ENCODE results near the gene FSIP1.

Gene FSIP1

DNA sequence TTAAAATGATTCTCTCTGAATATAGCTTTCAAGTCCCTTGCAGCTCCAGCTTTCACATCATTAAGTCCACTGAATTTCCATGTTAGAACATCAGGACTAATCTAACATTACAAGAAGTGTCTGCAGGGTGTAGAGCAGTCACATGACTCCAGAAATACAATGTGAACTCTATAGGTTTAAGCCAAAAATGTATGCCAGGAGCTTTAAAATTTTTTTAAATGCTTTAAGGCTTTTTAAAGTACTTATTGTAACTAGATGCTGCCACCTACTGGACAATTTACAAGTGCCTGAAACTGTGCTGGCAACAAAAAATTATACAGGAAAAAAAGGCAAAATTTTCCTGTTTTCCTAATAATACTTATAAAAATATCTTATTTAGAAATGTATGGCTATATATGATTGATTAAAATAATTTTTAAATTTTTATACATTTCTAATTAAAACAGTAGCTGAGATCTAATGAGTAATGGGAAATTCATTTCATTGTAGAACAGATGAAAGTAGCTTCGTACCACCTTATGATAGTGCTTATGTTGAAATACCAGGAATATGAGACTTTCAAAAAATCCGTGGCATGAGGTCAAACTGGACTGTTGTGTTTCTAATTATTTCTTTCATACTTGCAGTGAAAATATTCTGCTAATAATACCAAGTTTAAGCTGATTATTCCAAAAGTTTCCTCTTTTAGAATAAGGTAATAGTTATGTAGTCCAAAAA, 25.7 kb downstream of the FSIP1 start:
- no peak for DNase-seq (ENCODE audit: low read depth)

DNA sequence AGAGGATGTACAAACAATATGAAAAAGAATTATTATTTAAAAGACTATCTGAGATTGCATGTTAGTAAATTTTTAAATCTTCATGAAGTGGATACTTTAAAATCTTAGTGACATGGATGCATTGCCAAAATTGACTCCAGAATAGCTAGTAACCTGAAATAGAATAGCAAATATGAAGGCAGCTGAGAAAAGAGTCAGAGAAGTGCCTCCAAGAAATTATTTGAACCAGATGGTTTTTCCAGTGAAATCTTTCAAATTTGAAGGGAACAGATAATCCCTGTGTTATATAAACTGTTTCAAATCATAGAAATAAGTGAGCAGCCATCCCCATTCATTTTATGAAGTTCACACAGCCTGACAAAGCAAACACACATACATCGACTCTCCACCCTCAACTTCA, 29.6 kb downstream of the FSIP1 start:
- DNase-seq (ENCODE audit: low read depth): no peak

DNA sequence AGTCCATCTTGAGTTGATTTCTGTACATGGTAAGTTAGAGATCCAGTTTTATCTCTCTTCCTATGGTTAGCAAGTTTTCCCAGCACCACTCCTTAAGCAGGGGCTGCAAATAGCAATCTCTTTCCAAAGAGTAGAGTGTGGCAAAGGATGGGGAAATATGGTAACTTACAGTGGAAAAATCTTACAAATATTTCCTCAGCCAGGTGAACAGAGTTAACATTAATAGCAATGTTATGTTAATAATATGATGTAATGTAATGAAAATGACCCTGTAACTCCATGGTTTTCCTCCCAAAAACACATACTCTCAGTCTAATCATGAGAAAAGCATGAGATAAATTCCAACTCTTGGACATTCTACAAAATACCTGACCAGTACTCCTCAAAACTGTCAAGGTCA, 30.4 kb downstream of the FSIP1 start:
- DNase-seq (ENCODE audit: low read depth): no peak

DNA sequence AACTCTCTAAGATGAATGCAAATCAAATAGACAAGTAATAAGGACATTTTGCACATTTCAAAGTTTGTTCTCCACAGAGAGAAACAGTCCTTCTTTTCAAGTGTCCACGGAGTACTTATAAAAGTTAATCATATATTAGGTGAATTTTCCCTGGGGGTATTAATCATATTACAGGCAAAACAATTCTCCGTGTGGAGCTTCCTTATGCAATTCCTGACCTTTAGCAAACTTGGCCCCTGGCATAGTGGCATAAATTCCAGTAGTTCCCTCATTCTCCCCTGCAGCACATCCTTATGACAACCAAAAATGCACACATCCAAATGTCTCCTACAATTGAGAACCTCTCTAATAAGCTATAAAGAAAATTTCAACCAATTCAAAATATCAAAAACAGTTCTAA, 34.4 kb downstream of the FSIP1 start:
- no peak for DNase-seq (ENCODE audit: low read depth)

DNA sequence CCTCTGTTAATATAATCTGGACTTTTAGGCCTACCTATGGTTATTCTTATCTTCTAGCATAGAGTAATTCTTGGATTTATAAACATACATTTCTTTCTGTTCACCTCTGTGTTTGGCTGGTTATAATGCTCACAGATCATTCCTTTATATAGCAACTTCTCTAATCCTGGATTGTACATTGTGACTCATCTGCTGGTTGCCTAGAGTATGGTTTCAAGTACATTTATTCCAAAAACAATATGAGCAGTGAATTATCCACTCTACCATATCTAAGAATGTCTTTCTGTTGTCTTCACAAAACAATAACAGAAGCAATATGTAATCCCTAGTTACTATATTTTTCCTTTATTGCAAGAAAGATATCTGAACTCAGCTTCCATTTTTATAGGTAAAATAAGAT, 35.3 kb downstream of the FSIP1 start:
- DNase-seq (ENCODE audit: low read depth): no peak

DNA sequence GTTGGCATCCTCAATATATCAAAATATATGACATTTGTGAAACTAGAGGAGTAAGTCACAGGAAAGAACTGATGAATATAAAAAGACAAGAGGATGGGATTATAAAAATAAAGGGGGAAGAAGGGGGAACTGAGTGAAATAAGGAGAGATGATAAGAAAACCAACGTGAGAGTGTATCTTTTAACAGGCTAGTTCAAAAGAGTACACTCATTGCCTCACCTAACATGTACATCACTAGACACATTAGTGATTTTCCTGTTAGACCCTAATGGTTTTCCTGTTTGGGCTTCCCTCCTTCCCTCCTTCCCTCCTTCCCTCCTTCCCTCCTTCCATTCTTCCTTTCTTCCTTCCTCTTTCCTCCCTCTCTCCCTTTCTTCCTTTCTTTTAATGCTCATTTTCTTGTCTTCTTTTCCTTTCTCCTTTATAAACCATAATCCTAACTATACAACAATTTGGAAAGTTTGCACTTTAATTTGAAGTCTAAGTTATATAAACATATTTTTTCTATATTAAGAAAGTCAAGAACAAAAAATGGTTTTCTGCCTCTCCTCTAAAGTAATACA, 35.8 kb downstream of the FSIP1 start:
- no peak for DNase-seq (ENCODE audit: low read depth)

DNA sequence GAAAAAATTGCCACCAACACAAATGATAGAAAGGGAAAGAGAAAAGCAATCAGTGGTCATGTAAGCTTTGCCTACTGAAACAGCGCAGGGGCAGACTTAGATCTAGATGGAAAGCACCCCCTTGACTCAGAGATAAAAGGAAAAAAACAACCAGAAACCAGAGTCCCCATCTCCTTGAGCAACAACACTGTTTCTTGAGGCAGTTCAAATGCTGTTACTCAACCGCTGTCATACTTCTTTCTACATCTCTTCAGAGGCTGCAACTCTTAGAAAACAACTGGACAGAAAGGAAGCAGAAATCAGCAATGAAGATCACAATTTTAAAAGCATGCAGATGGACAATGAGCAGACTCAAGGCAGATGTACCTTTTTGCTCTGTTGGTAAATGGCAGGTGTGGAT, 36.5 kb downstream of the FSIP1 start:
- no peak for DNase-seq (ENCODE audit: low read depth)

- DNase-seq (ENCODE audit: low read depth): no peak
Observed at GRCh38 chr15:39745415-39745814, 37.2 kb downstream of the FSIP1 start.

DNA sequence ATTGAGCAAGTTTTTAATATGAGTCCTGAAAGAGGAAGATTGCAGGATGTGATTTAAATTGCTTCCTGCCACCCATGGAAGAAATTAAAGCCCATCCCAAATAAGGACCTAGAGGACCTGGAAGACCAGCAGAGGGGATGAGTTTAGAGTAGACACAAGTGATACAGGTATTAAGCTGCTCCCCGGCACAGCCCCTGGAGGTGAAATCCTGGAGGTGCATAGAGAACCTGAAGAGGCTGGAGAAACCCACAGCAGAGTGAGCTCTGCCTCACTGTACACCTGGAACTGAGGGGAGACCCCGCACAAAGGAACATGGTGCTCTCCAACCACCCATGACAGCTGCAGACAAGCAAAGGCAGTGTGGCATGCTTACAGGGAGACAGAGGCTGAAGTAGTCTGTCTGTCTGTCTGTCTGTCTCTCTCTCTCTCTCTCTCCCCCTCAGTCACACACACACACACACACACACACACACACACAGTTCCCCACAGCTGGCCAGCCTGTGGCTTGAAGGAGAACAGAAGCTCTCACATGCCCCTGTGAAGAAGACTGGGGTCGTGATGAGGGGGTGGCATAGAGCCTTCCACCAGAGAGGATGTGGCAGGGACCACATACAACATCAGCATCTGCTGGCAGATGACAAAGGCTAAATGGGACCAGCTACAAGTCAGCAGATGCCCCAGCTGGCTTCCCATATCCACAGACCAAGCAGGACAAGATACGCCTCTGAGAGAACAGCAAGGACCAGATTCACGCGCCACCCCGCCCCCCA, 38.1 kb downstream of the FSIP1 start:
- no peak for DNase-seq (ENCODE audit: low read depth)

DNA sequence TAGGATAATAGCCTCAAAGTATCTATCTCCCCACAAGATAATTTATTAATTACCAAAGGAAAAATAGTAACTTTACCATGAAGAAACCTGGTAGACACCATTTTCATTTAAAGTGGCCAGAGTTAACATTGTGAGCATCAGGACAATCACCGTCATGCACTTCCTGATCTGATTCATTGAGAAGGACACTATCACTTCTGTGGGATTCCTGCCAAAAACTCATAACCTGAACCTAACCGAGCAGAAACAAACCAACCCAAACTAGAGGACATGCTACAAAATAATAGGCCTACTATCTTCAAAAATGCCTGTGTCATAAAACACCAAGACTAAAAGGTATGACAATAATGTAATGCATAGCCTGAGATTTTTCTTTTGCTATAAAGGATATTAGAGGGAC, 39.0 kb downstream of the FSIP1 start:
- no peak for DNase-seq (ENCODE audit: low read depth)

DNA sequence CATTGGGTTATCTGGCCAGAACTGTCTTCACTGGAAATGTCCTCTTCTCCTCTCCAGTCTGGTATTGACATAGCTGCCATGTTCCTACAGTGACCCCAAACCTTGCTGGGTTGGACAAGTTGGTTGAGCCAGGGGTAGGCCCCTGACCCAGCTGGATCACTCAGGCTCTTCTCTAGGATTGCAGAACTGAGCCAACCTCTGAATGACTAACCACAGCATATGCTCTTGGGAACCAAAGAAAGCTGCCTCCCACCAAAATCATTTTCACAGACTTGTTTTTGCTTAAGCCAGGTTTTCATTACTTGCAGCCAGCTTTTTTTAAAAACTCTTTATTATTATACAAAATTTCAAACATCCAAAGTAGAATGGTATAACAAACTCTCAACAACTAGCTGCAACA, 41.4 kb downstream of the FSIP1 start:
- no peak for DNase-seq (ENCODE audit: low read depth)

GRCh38 chr15:39738998-39739397, 43.6 kb downstream of the FSIP1 start:
- DNase-seq (ENCODE audit: low read depth): no peak

GRCh38 chr15:39737196-39737550, 45.5 kb downstream of the FSIP1 start:
- DNase-seq (ENCODE audit: low read depth): no peak

- DNase-seq (ENCODE audit: low read depth): no peak
Observed at GRCh38 chr15:39736412-39737195, 46.0 kb downstream of the FSIP1 start.

DNA sequence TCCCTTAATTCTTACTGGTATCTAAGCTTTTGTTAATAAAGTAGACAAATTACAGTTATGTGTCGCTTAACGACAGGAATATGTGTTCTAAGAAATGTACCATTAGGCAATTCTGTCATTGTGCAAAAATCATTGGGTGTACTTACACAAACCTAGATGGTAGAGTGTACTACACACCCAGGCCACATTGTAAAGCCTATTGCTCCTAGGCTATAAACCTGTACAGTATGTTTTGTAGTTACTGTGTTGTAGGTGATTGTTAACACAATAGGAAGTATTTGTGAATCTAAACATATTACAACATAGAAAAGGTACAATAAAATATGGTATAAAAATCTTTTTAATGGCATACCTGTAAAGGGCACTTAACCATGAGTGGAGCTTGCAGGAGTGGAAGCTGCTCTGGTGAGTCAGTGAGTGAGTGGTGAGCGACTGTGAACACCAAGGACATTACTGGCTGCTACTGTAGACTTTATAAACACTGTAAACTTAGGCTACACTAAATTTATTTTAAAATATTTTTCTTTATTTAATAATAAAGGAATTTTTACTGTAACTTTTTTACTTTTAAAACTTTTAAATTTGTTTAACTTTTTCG, 47.4 kb downstream of the FSIP1 start:
- no peak for DNase-seq (ENCODE audit: low read depth)

DNA sequence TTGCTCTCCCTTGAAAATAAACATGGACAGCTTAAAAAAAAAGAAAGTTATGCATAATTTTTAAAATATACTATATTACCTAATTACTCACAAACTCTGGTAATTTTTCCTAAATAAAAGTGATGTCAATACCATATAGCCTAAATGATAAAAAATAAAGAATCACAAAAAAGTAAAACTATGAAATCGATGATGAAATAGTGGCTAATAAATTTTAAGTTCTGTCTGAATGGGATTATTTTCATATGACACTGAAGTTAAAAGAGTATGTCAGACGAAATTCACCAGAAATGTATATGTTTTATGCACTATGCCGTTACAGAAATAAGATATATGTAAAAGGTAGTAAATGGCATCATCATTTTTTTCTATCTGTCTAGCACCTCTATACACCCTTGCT, 51.4 kb downstream of the FSIP1 start:
- no peak for DNase-seq (ENCODE audit: low read depth)

- no peak for DNase-seq (ENCODE audit: low read depth)
Observed at GRCh38 chr15:39730552-39730951, 52.1 kb downstream of the FSIP1 start.

DNA sequence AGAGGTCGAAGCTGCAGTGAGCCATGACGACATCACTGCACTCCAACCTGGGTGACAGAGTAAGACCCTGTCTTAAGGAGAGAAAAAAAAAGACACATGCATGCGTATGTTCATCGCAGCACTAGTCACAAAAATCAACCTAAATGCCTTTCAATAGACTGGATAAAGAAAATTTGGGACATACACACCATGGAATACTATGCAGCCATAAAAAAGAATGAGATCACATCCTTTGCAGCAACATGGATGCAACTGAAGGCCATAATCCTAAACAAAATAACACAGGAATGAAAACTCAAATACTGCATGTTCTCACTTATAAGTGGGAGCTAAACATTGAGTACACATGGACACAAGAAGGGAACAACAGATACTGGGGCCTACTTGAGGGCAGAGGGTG, 53.1 kb downstream of the FSIP1 start:
- no peak for DNase-seq (ENCODE audit: low read depth)

GRCh38 chr15:39728845-39729244, 53.8 kb downstream of the FSIP1 start:
- no peak for DNase-seq (ENCODE audit: low read depth)

DNA sequence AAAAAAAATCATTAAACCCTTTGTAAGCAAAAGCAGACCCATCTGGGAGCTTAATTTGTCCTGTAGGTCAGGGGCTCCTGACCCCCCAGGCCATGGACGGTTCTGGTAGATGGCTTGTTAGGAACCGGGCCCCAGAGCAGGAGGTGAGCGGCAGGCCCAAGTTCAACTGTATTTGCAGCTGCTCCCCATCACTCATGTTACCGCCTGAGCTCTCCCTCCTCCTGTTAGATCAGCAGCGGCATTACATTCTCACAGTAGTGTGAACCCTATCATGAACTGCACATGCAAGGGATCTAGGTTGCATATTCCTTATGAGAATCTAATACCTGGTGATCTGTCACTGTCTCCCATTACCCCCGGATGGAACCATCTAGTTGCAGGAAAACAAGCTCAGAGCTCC, 60.7 kb downstream of the FSIP1 start:
- no peak for DNase-seq (ENCODE audit: low read depth)

GRCh38 chr15:39720621-39721611, 61.7 kb downstream of the FSIP1 start:
- DNase-seq (ENCODE audit: low read depth): no peak
